HFF-Myc (cell line): ENCODE data around the gene IRS1.
A peak's percentile ranks its signal among the peaks of the same experiment; 100 is the strongest.

Source experiments
- DNase-seq: peaks from one replicate; pipeline ENCODE4 v3.0.0-alpha.2; 2011; ENCODE audit warnings: low read depth; ENCODE audit errors: extremely low read depth
- H3K4me3 ChIP-seq: replicated peaks from 2 replicates; pipeline ENCODE4 v1.5.1; 2011; ENCODE audit warnings: low read depth, mild to moderate bottlenecking, control low read depth, low read length
- TF ChIP-seq, protein P1 (sequence below): IDR thresholded peaks from 2 replicates; pipeline ENCODE4 v1.5.1; 2012; ENCODE audit warnings: mild to moderate bottlenecking, low read depth, low read length, control low read depth; ENCODE audit errors: missing control alignments

The IRS1 gene

DNA sequence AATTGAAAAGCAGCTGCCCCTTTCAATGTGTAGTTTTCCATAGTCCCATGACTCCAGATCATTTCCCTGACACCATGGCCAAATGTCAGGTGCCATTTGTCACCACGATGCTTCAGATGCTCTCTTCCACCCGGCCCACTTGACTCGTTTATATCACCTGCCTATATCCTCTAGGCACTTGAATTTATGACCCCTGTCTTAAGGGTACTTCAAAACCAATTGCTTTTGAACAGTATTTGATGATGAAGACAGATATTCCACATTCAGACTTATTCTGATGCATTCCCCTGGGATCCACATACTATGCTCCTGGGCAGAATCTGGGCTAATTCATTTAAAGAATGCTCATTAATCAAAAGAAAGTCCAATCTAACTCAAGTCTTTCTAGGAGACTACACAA lies 19.3 kb upstream of the IRS1 start:
- no peak for DNase-seq
- TF ChIP-seq, protein P1, sequence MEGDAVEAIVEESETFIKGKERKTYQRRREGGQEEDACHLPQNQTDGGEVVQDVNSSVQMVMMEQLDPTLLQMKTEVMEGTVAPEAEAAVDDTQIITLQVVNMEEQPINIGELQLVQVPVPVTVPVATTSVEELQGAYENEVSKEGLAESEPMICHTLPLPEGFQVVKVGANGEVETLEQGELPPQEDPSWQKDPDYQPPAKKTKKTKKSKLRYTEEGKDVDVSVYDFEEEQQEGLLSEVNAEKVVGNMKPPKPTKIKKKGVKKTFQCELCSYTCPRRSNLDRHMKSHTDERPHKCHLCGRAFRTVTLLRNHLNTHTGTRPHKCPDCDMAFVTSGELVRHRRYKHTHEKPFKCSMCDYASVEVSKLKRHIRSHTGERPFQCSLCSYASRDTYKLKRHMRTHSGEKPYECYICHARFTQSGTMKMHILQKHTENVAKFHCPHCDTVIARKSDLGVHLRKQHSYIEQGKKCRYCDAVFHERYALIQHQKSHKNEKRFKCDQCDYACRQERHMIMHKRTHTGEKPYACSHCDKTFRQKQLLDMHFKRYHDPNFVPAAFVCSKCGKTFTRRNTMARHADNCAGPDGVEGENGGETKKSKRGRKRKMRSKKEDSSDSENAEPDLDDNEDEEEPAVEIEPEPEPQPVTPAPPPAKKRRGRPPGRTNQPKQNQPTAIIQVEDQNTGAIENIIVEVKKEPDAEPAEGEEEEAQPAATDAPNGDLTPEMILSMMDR, result no peak
- no peak overlapping the region for H3K4me3 ChIP-seq

- DNase-seq, result no peak
- H3K4me3 ChIP-seq, result no peak overlapping the region
Observed at GRCh38 chr2:226813148-226813701, 13.6 kb upstream of the IRS1 start.

GRCh38 chr2:226803410-226803809 lies 3.8 kb upstream of the IRS1 start:
- TF ChIP-seq, protein P1, result no peak
- H3K4me3 ChIP-seq, result no peak overlapping the region
- DNase-seq, result no peak

More at GRCh38 chr2:226813148-226813701, 13.6 kb upstream of the IRS1 start:
- TF ChIP-seq, protein P1, result peak; percentile 67

GRCh38 chr2:226802573-226802972 lies 3.0 kb upstream of the IRS1 start:
- no peak for DNase-seq
- H3K4me3 ChIP-seq, result no peak overlapping the region
- TF ChIP-seq, protein P1, result peak; percentile 56

GRCh38 chr2:226800941-226801784 lies 1.5 kb upstream of the IRS1 start:
- 0 out of 2 replicates have a peak overlapping the region, but pooled peaks have one; percentile 6 for H3K4me3 ChIP-seq
- DNase-seq, result no peak
- TF ChIP-seq, protein P1, result no peak

DNA sequence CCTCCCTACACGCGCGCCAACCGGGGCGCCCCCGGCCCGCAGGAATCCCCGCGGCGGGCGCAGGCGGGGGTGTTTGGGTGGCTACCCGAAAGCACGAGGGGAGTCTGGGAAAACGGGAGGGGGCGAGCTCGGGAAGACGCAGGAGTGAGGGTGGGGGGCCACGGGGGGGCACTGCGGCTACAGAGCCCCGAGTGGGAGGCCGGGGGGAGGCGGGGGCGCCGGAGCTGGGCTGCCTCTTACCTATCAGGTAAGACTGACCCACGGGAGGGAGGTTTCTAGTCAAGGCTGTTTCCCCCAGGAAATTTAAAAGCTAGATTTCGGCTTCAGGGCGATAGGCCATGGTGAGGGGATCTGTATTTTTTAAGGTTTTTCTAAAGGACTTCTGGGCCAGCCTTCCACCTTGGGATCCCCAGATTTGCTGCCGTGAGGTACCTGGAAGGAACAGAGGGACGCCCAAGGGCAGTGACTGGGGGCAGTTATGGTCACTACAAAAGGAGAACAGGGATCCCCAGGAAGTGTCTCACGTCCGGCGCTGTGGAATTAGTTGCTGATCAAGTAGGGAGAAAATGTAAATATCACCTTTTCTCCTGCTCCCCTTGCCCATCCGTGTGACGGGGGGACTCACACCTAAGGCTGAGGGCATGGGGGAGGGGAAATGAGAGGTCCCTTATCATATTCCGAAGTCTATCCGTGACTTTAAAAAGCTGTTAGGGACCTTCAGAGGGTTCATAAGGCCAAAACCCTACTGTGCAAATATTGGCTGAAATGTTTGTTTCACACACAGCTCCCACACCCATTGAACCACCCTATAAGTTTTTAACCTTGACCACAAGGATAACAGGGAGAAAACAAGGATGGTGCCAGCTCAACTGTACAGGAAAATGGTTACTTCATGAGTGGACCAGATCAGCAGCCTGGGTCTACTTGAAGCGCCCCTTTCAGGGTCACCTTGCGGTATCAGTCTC lies 638 bp upstream of the IRS1 start:
- TF ChIP-seq, protein P1, result no peak
- no peak for DNase-seq
- H3K4me3 ChIP-seq, result peak overlapping the region; percentile 77
